HG02840 (cell line): ENCODE results near the gene SOCS1.
"Not testable (repeated sequence)": the region's sequence is repeated elsewhere in the genome, so short reads cannot be mapped to it uniquely, and the experiment has no call there.

Source experiments
- ATAC-seq: cut with Tn5 transposase; IDR thresholded peaks from one replicate; pipeline ENCODE4 v1.9.1; 2021; ENCODE audit warnings: mild to moderate bottlenecking, moderate library complexity, moderate number of reproducible peaks; ENCODE audit not compliant: unreplicated experiment, low FRiP score

SOCS1 gene, protein sequence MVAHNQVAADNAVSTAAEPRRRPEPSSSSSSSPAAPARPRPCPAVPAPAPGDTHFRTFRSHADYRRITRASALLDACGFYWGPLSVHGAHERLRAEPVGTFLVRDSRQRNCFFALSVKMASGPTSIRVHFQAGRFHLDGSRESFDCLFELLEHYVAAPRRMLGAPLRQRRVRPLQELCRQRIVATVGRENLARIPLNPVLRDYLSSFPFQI

DNA sequence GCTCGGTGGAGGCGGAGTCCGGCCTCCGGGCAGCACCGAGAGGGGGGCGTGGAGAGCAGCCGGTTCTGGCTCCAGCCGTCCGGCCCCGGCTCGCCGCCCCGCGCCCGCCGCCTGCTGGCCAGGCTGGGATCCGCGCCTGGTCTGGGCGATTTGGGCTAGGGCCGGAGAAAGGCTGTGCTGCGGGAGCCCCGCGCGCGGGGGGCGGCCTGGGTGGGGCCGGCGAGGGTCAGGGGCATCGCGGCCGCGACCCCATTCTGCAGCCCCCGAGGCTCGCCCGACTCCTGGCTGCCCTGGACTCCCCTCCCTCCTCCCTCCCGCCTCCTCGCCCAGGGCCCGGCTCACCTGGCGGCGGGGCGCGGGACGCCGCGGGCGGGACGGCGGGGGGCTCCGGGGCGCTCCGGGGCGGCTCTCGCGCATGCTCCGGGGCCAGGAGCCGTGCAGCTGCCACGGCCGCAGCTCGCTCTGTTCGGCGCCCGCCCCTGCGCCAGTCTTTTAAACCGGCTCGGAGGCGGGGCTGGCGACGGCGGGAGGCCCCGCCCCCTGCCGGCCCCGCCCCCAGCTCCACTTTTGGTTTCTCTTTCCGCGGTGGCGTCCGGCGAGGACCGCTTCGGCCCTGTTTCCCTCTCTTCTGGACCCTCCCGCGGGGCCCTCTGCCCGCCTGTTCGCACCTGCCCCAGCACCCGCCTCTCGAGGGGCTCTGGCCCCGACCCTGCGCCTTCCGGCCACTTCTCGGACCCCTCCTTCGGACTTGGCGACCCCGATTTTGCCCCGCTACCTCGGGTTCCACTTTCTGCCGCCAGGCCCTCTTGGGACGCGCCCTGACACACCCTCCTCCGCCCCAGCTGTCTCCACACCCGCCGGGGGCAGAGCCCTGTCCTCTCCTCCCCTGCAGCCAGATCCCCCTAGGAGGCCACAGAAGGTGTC, at the start of gene SOCS1:
Gene SOCS1, minus strand, starts transcription at position 468 of the 924 bp plus-strand sequence. CDS start 726 bp downstream, outside the sequence.
- peak; percentile 50 for ATAC-seq

DNA sequence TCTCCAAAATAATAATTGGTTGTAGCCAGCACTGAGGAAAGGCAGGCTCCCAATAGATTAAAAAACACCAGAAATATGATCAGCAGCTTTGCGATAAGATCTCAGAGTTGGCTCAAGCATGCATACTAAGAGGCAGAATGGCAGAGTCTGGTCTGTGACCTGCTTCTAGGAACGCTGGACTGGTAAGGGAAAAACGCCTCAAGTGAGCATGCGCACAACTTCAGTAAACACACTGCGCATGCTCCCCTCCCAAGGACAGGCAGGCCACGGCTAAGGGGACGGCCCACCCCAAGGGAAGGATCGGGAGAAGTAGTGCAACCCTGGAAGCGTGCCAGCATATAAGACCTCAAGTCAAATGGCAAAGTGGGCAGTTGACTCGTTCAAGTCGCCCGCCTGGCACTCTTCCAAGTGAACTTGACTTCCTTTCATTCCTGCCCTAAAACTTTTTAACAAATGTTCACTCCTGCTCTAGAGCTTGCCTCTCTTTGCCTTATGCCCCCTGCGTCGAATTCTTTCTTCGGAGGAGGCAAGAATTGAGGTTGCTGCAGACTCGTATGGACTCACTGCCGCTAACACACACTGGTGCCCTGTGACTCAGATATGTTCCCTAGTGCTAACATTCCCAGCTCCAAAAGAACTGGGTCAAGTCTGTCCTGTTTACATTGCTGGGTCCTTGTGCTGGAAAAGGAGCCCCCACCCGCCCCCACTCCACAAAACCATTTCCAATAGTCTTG, 47.6 kb upstream of the SOCS1 start:
- no peak for ATAC-seq

DNA sequence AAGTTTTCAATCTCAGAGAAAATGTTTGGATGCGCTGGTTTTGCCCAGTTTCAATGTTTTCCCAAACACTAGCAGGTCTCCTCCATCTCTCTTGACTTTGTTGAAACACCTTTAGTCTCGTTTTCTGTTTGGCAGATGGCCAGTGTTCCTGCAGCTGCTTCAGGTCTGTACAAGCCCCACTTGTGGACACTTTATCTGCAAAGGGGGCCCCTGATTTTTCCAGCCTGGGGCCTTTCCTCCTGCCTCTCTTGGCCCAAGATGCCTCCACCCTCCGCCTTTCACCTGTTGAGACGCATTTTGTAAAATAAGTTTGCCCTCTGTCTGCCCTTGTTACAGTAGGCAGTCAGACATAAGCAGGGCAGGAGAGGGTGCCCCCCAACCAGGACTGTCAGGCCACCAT, 47.0 kb upstream of the SOCS1 start:
- no peak for ATAC-seq

DNA sequence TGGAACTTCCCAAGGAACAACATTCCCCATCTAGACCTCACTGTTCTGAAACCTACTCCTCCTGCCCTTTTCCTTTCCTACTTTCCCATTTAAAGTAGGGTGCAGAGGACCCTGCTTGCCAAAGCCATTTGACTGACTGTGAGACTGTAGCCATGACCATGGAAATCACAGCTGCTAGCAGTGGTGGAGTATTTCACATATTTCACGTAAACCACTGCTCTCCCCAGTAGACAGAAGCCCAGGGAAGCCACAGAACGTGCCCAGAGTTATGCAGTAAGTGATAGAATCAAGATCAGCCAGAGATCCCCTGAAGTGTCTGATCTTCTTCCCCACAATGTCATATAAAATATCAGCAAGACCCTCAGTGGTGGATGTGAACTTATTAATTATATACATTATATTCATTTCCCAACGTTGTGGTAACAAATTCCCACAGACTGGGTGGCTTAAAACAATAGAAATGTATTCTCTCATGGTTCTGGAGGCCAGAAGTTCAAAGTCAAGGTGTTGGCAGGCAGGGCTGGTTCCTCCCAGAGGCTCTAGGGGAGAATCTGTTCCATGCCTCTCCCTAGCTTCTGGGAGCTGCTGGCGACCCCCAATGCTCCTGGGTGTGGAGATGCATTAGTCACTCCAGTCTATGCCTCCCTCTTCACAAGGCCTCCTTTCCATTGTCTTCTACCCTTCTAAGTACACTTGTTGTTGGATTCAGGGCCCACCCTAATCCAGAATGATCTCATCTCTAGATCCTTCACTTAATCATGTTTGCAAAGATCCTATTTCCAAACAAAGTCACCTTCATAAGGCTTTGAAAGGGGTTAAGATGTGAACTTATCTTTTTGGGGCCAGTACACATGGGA, 45.9 kb upstream of the SOCS1 start:
- ATAC-seq = no peak

DNA sequence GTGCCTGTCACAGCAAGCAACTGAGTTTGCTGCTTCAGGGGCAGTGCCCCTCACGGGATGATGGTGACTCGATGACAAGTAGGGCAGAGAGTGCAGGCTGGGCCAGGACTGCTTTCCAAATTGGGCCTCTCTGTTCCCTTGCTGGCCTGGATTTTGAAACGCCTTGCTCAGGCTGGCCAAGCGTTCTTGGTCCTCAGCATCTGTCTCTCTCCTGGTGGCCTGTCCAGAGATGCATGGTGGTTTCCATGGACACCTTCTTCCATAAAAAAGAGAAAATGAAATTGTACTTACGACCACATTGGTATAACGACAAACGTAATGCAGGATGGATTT, 44.5 kb upstream of the SOCS1 start:
- no peak for ATAC-seq

DNA sequence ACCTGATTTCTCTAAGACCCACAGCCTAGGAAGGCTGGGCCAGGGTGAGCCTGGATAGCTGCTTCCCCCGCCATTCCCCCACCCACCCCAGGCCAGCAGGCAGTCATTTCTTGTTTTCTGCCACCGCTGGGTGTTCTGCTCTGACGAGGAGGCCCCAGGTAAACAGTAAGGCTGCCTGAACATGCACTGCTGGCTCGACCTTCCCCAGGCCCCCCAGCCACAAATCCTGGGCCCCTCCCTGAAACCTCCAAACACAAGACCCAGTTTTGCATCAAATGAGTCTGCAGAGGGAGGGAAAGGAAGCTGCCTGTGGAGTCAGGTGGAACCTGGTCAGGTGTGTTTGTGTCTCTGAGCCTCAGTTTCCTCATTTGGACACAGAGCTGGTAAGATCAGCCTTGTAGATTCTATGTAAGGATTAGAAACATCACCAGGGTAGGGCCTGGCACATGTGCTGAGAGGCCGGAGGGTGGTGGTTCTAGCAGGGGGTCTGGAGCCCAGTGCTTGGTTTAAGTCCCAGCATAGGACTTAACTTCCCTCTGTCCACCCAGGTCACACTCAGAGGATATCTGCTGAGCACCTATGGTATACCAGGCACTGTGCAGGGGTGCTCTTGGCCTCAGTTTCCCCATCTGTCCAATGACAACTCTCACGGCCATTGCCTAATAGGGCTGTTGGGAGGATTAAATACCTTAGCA, 44.0 kb upstream of the SOCS1 start:
- no peak for ATAC-seq

DNA sequence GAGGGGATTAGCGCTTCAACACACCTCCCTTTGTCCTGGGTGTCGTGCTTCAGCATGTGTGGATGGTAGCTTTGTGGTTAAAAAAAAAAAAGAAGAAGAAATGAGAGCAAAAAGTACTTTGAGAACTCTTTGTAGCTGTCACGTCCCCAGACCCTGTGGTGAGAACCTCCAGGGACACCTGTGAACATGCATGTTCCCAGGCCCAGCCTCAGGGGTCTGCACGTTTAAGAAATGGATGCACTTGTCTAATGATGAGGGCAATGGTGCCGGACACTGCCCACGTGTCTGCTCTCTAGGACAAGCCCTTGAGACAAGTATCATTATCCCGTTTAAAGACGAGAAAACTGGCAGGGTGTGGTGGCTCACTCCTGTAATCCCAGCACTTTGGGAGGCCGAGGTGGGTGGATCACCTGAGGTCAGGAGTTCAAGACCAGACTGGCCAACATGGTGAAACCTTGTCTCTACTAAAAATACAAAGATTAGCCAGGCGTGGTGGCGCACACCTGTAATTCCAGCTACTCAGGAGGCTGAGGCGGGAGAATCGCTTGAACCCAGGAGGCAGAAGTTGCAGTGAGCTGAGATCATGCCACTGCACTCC, 43.0 kb upstream of the SOCS1 start:
- not testable (repeated sequence) for ATAC-seq

DNA sequence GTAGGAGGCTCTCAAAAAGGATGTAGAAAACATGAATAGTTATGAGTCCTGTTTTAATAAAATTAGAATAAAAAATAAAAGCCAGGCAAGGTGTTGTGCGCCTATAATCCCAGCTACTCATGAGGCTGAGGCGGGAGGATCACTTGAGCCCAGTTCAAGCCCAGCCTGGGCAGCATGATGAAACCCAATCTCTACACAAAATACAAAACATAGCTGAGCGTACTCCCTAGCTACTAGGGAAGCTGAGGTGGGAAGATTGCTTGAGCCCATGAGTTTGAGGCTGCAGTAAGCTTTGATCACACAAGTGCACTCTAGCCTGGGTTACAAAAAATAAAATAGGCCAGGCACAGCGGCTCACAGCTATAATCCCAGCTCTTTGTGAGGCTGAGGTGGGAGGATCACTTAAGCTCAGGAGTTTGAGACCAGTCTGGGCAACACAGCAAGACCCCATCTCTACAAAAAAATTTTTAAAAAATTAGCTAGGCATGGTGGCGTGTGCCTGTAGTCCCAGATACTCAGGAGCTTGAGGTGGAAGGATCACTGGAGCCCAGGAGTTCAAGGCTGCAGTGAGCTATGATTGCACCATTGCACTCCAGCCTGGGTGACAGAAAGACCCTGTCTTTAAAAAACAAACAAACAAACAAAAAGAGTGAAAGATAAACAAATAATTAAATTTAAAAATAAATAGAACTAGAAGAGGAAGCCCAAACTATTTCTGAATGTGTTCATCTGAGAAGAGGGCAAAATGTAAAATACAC, 42.3 kb upstream of the SOCS1 start:
- ATAC-seq = no peak

DNA sequence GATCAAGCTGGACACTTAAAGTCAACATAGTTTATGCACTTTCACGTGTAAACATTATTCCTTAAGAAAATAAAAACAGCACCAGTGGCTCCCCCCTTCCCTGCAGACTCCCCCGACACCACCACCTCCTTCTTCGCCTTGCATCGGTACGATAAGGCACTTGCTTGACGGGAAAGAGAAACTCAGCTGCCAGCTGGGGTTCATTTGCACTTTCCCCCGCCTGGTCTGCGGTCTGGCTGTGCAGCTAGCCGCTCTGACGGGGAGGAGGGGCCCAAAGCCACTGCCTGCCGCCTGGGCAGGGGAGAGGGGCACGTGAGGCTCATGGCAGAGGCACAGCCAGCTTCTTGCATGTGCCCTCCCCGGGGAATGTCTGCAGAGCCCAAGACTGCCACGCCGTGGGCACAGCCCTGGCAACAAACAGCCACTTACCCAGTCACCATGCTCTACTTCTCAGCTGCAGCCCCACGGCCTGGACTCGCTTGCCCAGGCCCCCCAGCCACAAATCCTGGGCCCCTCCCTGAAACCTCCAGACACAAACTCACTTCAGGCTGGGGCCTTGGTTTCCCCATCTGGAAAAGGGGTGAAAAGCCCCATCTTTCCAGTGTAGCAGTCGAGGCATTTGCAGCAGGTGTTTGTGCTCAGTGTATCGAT, 41.6 kb upstream of the SOCS1 start:
- ATAC-seq = peak; percentile 51

DNA sequence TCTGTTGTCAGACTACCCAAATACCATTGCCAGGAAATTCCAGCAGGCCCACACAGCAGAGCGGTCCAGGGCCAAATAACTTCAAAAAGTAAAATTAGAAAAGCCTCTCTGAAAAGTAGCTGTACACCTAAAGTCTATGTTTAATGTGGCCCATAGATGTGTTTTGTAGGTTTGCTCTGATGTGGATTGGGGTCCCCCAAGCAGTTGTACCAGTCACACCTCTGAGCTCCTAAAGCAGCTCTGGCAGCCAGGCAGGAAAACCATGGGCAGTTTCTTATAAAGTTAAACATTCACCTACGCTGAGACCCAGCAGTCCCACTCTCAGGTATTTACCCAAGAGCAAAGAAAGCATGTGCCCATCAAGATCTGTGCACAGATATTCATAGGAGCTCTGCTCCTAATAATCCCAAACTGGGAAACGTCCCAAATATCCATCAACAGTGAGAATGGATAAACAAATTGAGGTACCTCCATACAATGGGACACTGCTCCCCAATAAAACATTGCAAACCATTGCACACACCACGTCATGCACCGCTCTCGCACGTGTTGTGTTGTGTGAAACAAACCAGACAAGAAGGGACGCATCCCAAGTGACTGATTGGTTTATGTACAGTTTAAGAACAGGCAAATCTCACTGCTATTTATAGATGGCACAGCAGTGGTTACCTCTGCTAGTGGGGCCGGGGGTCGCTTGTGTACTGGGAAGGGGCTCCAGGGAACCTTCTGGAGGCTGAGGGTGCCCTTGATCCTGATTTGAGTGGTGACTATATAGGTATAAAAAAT, 40.9 kb upstream of the SOCS1 start:
- ATAC-seq = no peak

DNA sequence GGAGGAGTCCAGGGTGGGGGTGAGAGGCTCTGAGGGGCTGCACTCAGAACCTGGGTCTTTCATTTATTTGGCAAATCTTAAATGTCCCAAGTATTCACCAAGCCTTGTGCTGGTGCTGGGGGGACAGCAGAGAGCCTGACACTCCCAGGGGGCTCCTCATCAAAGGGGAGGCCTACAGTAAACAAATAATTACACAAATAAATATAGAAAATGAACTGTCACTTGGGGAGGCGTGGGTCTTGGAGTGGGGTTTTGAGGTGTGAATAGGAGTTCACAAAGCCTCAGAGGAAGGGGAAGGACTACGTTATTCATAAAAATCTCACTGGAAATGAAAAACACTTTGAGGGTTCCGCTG, 40.3 kb upstream of the SOCS1 start:
- no peak for ATAC-seq

DNA sequence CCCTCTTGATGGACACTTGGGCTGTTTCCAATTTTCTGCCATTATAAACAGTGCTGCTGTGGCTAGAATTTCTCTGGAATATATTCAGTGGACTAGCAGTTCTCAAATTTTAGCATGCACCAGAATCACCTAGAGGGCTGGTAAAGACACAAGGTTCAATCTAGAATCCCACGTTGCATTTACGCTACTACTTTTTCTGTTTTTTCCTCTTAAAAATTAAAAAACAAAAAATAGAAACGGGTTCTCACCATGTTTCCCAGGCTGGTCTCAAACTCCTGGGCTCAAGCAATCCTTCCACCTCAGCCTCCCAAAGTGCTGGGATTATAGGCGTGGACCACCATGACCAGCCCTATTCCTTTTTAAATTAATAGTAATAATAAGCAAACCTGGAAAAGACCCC, 39.7 kb upstream of the SOCS1 start:
- no peak for ATAC-seq

DNA sequence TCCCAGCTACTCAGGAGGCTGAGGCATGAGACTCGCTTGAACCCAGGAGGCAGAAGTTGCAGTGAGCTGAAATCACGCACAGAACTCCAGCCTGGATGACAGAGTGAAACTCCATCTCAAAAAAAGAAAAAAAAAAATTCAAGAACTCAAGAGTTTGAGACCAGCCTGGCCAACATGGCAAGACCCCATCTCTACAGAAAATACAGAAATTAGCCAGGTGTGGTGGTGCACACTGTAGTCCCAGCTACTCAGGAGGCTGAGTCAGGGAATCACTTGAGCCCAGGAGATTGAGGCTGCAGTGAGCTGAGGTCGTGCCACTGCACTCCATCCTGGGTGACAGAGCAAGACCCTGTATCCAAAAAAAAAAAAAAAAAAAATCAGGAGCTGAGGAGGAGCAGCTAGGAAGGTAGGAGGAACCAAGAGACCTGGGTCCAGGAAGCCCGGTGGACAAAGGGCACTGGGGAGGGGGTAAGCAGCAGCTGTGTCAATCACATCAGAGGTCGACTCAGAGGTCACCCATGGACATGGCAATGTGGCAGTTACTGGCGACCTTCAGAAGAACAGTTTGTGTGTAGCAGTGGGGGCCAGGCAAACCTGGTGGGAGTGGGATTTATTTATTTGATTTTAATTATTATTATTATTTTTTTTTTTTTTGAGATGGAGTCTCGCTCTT, 36.2 kb upstream of the SOCS1 start:
- no peak for ATAC-seq

DNA sequence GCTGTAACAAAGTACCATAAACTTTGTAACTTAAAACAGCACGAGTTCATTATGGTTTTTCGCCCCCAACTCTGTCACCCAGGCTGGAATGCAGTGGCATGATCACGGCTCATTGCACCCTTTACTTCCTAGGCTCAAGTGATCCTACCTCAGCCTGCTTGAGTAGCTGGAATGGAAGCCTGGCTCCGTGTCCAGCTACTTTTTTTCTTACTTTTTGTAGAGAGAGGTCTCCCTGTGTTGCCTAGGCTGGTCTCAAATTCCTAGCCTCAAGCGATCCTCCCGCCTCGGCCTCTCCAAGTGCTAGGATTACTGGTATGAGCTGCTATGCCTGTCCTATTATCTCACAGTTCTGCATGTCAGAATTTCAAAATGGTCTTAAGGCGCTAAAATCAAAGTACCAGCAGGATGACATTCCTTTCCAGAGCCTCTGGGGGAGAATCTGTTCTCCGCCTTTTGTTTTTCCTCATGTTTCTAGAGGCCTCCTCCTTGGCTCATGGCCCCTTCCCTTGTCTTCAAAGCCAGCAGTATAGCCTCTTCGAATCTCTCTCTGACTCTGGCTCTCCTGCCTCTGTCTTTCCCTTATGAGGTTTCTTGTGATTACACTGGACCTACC, 35.2 kb upstream of the SOCS1 start:
- ATAC-seq = no peak

DNA sequence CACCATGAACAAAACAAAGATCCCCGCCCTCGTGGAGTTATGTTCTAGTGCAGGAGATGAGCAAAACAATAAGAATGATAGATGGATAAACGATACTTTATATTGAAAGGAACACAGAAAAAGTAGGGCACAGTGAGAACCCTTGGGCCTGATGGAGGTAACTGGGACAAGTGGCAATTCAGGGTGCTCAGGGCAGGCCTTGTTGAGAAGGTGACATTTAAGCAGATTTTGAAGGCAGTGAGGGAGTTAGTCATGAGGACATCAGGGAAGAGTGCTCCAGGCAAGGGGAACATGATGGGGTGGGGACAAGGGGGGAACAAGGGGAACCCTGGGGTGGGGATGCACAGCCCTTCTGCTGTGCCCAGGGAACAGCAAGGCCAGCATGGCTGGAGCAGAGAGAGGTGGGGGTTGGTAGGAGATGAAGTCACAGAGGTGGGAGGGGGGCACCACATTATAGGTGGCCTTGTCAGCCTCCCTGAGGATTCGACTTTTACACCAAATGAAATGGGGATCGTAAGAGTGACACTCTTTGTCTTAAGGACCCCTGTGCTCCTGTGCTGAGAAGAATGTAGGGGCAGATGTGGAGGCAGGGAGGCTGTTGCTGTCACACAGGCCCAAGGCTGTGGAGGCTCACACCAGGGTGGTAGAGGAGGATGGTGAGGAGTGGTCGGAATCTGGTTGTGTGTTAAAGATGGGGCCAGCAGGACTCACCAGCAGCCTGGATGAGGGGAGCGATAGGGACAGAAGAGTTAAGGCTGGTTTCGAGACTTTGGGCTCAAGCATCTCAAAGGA, 34.3 kb upstream of the SOCS1 start:
- ATAC-seq = no peak

DNA sequence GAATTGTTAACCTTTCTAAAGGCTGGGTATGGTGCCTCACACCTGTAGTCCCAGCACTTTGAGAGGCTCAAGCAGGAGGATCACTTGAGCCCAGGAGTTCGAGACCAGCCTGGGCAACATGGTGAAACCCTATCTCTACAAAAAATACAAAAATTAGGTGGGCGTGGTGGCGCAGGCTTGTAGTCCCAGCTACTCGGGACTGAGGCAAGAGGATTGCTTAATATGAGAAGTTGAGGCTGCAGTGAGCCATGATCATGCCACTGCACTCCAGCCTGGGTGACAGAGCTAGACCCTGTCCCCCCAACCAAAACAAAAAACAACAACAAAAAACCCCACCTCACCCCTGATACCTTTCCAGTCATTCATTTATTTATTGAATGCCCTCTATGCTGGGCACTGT, 33.7 kb upstream of the SOCS1 start:
- not testable (repeated sequence) for ATAC-seq
